ENCODE results near the gene PAQR9.
A peak's percentile ranks its signal among the peaks of the same experiment; 100 is the strongest.
"Not testable (repeated sequence)": the region's sequence is repeated elsewhere in the genome, so short reads cannot be mapped to it uniquely, and the experiment has no call there.

PAQR9 gene, protein sequence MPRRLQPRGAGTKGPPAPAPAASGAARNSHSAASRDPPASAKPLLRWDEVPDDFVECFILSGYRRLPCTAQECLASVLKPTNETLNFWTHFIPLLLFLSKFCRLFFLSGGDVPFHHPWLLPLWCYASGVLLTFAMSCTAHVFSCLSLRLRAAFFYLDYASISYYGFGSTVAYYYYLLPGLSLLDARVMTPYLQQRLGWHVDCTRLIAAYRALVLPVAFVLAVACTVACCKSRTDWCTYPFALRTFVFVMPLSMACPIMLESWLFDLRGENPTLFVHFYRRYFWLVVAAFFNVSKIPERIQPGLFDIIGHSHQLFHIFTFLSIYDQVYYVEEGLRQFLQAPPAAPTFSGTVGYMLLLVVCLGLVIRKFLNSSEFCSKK

DNA sequence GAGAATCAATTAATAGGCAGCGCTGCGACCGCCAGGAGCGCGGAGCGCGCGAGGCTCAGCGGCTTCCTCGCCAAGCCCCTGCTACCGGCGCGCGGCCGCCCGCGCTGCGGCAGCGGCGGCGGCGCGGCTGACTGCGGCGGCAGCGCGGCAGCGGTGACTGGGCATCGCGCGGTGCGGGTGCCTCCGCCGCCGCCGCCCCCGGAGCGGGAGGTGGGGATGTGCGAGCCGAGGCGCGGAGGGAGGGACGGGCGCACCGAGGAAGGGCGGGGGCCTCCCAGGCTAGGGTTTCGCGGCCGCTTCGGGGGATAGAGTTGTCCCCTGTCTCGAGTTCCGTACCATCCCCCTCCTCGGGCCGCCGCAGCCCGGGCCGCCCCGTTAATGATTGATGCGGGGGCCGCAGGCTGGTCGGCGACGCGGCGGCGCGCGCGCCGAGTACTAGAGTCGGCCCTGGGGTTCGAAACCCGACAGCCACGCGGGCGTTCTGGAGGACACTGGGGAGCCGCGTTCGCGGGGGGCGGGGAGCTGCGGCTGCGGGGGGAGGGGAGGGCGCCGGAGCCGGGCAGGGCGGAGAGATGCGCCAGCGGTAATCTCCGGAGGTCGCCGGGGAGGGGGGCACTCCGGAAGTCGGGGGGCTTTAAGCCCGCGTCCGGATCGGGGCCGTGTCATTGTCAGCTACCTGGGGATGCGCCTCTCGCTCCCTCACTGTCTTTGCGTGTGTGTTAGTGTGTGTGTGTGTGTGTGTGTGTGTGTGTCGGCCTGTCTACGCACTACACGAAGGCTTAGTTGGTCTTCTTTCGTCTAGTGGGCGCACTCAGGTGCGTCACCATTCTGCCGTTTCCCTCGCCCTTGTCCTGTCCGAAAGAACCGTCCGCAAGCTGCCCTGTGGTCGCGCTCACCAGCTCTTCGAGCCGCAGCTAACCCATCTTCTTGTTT lies at the start of gene PAQR9:
Gene PAQR9, minus strand, starts transcription at position 159 of the 933 bp plus-strand sequence. CDS start 338 bp downstream, outside the sequence.
- DNase-seq (ENCODE audit: low spot score), result peak; percentile 72

DNA sequence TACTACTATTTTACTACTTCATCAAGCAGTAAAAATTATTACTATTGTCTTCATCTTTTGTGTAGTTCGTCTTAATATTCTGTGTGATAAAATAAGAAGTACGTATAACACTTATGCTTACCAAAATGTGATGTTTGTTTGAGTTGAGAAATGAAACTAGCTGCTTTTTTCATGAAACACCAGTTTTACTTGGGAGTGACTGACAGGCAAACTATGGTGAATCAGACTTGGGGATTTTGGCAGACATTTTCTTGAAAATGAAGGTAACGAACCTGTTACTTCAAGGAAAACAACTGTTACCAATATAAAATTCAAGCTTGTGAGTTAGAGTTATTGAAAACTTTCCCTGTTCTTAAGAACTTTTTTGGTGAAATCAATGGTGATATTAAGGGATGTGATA lies 48.2 kb upstream of the PAQR9 start:
- DNase-seq (ENCODE audit: low spot score), result no peak

DNA sequence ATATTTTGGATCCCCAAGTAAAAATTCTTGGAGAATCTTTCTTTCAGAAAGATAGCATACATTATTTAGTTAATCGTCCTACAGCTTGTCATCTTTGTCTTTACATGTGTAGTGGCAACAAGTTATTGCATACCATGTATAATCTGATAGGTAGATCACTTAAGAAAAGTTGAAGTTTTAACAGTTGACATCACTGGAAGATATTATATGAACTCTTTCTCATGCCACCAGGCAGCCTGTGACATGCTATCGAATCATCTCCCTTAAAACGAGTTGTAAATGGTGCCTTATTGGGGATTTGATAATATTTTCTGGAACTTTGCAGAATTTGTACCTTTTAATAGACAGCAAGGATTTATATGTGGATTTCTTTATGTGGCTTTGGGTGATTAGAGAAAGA lies 46.5 kb upstream of the PAQR9 start:
- no peak for DNase-seq (ENCODE audit: low spot score)

DNA sequence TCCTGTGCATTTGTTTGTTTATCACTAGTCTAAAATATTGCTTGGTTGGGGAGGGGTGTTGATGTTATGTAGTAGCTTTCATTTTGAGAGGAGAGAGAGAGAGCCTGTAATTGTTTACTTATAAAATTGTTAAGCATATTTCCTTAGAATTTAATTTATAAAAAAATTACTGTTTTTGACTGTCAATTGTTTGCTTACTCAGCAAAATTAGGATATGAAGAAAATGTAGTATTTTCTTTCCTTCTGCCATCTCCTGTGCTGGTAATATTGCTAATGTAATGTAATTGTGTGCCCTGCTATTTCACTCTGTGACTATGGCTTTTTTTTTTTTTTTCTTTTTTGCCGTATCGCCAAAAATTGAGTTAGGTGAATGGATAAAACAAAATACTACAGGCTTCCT lies 41.3 kb upstream of the PAQR9 start:
- no peak for DNase-seq (ENCODE audit: low spot score)

DNA sequence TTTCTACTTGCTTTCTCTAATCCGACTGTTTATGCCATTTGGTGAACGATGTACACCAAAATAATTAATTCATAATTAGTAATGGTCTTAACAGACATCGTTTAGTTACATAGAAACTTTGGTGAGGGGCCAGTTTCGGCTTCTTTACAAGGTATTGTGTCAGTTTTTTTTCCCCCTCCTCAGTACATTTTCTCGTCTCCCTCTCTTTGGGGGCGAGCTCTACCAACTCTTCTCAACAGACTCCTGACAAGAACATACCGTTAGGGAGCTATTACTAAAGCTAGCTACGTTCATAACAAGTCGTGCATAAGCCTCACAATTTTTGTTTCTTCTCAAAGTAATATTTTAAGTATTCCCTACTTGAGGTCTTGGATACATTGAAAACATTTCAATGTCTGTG lies 39.3 kb upstream of the PAQR9 start:
- DNase-seq (ENCODE audit: low spot score), result no peak

DNA sequence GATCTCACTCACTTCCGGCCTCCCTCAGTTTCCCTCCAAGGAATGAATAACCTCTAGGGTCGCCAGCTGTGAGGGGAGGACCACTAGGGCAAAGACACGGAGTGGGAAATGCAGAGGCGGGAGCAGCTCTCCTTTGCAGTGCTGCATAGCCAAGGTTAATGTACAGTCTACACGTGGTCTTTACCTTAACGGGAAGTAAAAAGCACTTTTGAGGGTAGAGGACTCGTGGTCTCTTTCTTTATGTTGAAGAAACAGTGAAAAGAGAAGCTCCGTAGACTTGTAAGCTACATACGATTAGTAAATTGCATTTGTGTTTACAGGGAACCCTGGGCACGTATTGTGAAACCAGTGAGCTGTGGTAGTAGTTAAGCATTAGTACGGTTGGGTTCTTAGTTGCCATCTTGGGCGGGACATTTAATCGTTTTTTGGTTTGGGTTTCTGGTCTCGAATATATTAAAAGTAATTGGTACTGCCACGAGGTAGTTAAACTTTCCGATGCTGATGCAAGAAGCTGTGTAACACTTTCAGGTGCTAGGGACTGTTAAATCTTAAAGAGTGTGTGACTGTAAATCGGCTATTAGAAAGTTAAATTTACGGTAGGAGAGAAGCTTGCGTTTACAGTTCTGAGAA lies 38.7 kb upstream of the PAQR9 start:
- DNase-seq (ENCODE audit: low spot score), result peak; percentile 31

DNA sequence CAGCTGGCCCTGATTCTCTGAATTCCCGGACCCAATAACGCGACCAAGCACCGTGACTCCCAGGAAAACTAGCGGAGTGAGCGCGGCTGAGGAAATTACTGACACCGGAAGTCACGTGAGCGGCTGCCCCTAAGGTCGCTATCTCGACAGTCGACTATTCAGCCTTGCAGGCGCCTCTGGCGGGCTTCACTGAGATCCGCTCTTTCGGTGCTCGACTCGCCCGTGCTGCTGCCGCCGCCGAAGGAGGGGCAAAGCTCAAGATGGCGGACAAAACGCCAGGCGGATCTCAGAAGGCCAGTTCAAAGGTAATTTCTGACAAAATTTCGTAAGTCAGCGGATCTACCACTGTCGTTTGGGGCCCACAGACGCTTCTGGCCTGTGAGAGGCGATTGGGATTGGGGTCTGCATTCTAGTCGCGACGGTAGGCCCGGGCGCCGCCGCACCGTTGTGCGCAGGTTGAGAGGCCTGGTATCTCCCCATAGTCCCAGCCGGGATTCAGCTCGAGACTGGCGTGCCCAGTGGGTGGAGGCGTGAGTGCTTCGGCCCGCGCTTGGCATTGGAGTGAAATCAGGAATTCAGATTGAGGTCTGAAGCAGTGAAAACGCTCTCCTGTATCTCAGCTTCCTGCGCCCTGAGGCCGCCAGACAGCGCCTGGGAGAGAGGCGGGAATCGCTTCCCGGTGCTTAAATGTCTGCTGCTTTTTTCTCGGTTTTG lies 38.1 kb upstream of the PAQR9 start, which contains the start of gene U2SURP:
Gene U2SURP, plus strand, starts transcription at position 202 of the 714 bp plus-strand sequence. Its CDS starts 59 bp downstream, at position 261.
- peak; percentile 97 for DNase-seq (ENCODE audit: low spot score)

DNA sequence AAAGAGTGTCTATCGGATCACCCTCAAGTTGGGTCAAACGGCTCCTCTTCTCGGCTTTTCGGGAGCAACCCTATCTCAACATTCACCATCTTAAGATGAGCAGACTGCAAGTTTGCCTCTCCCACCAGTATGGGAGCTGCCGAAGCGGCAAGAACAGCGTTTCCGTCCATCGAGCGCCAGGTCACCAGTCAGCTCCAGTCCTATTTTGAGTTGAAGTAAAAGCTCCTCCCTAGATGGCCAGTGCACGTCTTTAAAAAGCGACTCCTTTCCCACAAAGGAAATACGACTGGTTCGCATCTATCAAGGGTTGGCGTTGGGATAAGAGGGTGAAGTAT lies 37.5 kb upstream of the PAQR9 start:
- DNase-seq (ENCODE audit: low spot score), result no peak

DNA sequence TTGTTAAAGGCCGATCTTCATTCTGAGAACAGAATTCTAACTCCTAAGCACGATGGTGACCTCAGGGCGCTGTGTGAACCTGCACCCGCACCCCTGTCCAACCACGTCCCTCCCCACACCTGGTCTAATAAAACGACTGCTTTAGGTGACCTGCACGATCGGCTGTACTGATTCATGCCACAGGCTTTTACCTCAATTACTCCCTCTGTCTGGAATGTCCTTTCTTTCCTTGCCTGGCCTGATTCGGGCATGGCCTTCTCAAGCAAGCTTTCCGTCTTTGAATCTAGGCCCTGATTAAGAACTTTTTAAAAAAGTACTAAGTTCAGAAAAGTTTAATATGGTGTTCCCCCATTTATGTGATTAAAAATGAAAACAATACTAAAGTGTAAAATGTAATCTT lies 37.1 kb upstream of the PAQR9 start:
- peak; percentile 29 for DNase-seq (ENCODE audit: low spot score)

DNA sequence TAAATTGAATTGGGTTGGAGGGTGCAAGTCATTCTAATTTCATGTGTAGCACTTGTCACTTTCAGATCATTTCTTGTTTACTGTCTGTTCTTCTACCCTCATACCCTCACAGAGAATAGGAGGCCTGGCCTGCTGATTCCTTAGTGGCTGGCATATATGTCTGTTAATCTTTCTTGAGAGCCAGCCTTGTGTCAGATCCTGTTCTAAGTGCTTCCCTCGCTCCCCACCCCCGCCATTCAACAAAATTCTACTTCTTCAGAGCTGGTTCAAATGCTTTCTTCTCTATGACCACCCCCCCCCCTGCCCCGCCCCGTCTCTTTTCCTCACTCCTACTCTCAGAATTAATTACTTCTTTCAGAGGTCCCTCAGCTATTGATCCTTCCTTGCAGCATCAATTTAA lies 36.4 kb upstream of the PAQR9 start:
- no peak for DNase-seq (ENCODE audit: low spot score)

DNA sequence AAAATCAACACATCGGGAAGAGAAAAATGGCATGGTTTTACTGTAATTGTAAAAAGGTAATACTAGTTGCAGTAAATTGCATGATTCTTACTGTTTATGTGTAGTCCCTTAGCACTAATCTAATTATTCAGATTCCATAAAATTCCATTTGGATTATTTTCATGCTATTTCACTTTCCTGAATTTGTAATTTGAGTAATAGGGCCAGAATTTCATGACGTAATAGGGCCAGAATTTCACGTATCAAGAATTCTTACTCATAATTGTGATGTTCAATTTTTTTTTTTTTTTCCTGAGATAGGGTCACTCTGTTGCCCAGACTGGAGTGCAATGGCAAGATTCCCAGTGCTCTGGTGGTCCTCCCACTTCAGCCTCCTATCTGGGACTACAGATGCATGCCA lies 35.0 kb upstream of the PAQR9 start:
- DNase-seq (ENCODE audit: low spot score), result no peak

DNA sequence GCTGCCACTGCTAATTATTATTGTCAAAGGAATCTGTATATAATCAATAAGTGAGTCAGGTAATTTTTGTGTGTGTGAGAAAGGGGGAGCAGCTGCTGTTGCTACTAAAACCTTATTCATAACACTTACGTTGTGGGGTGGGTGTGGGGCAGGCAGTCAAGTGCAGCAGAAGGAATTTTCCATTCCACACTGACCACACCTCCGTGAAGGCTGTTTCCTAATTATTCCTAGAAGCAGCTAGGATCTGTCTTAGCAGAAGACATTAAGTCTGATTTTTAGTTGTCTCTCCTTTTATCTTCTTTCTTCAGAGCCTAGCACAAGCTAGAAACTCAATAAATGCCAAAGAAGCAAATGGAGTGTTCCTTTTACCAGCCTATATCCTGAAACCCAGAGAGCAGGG lies 33.9 kb upstream of the PAQR9 start:
- DNase-seq (ENCODE audit: low spot score), result no peak

DNA sequence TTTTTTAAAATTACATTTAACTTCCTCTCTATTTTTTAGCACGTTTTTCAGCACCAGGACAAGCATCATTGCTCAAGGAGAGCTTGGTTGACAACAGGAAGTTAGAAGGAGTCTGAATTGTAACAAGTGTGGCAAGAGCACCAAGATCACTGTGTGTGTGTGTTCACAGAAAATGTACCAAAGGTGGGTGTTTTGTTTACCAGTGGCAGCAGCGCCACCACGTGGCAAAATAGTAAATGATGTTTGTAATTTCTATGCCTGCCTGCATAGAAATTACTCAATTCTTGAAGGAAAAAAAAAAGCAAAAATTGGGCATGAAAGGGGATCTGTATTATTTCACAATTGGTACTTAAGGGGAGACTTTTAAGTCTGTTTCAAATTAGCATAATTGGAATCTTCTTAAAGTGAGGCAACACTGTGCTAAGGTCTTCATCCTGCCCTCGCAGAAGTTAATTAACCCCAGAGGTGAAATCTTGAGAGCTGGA lies 30.5 kb upstream of the PAQR9 start:
- peak; percentile 73 for DNase-seq (ENCODE audit: low spot score)

DNA sequence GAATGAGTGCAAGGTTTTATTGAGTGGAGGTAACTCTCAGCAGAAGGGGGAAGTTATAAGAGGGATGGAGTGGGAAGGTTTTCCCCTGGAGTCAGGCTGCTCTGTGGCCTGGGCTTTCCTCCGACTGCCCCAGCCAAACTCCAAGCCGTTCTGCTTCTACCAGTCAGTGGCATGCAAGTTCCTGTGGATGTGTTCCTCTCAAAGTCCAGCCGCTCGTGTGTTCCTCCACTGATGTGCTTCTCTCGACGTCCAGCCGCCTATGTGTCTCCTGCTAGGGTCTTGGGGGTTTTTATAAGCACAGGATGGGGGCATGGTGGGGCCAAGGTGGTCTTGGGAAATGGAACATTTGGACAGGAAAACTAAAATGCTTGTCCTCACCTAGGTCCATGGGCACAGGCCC lies 28.8 kb upstream of the PAQR9 start:
- no peak for DNase-seq (ENCODE audit: low spot score)

DNA sequence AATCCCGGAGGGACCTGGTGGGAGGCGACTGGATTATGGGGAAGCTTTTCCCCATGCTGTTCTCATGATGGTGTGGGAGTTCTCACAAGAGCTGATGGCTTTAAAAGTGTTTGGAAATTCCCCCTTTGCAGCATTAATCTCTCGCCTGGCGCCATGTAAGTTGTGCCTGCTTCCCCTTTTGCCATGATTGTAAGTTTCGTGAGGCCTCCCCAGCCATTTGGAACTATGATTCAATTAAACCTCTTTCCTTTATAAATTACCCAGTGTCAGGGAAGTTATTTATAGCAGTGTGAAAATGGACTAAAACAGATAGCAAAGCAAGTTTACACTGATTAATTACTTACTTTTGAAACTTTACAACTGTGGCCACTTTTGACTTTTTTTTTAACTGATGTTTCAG lies 27.2 kb upstream of the PAQR9 start:
- DNase-seq (ENCODE audit: low spot score), result no peak

DNA sequence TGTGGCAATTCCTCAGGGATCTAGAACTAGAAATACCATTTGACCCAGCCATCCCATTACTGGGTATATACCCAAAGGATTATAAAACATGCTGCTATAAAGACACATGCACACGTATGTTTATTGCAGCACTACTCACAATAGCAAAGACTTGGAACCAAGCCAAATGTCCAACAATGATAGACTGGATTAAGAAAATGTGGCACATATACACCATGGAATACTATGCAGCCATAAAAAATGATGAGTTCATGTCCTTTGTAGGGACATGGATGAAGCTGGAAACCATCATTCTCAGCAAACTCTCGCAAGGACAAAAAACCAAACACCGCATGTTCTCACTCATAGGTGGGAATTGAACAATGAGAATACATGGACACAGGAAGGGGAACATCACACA lies 25.4 kb upstream of the PAQR9 start:
- not testable (repeated sequence) for DNase-seq (ENCODE audit: low spot score)

DNA sequence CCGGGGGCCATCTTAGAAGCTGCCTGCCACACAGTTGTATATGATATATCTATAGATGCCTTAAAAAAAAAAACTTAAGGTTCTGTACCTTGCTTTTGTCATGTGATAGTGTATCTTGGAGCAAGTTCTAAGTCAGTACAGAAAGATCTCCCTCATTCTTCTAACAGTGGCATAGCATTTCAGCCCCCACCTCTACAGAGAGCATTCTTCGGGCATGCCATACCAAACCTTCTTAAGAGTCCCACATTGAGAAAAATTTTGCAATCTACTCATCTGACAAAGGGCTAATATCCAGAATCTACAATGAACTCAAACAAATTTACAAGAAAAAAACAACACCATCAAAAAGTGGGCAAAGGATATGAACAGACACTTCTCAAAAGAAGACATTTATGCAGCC lies 24.7 kb upstream of the PAQR9 start:
- DNase-seq (ENCODE audit: low spot score), result not testable (repeated sequence)

DNA sequence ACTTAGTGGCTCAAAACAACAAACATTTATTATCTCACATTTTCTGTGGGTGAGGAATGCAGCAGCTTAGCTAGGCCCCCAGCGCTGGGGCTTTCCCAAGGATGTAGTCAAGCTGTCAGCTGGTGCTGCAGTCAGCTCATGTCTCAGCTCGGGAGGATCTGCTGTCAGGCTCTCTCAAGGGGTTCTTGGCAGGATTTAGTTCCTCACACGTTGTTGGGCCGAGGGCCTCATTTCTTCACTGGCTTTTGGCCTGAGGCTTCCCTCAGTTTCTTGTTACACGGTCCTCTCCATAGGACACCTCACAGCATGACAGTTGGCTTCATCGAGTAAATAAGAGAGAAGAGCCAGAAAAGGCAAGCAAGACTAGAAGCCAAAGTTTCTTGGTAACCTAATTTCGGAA lies 24.2 kb upstream of the PAQR9 start:
- DNase-seq (ENCODE audit: low spot score), result no peak

DNA sequence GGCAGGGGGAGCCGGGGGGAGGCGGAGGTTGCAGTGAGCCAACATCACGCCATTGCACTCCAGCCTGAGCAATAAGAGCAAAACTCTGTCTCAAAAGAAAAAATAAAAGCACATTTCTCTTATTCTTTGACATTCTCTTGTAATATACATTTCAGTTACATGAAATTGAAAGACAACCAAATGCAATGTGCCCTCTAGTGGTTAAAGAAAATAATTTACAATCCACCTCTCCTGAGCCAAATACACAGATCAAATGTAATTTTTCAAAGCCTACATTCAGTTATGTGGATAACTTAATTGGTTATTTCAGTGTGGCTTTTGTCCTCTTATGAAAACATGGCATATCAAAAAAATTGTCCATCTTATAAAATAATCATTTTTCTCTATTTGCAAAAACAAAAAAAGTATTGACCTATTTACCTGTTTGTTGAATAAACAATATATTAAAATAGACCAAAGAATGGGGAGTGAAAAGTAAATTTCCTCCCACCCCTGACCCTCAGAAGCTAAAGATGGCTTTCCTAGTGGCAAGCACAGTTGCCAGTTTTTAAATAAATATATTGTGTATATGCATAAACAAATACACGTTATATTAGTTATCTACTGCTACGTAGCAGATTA lies 23.7 kb upstream of the PAQR9 start:
- peak; percentile 68 for DNase-seq (ENCODE audit: low spot score)

DNA sequence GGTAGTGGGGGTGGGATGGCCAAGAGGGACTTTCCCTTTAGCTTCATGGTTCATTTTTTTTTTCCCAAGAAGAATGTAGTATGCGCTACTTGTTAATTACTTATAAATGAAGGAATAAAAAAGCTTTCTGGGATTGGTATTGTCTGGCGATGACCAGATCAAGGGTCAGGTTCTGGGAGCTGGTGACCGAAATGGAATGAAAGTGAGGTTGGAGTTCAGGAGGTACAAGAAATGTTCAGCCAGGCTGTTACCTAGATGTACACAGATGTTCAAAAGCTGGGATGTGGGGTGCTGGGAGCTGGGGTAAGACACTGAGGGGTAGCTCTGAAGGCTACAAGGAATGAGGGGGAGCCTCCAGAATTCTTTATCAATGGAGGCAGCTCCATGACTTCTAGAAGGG lies 20.8 kb upstream of the PAQR9 start:
- DNase-seq (ENCODE audit: low spot score), result no peak

DNA sequence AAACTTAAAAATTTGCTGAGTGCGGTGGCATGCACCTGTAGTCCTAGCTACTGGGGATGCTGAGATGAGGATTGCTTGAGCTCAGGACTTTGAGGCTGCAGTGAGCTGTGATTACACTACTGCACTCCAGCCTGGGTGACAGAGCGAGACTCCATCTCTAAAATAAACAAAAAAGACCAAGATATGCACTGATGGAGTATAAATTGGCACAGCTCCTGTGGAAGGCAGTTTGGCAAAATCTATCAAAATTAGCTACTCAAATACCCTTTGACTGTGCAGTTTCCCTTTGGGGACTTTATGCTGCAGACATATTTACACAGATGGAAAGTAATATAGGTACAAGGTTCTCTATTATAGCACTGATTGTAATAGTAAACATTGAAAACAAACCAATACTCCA lies 19.8 kb upstream of the PAQR9 start:
- no peak for DNase-seq (ENCODE audit: low spot score)
